GM21526 (cell line): ENCODE data around the gene TEX10.
"Not testable (repeated sequence)": the region's sequence is repeated elsewhere in the genome, so short reads cannot be mapped to it uniquely, and the experiment has no call there.

ENCODE experiments used
- ATAC-seq: cut with Tn5 transposase; IDR thresholded peaks from one replicate; pipeline ENCODE4 v1.9.1; 2021; ENCODE audit warnings: moderate library complexity; ENCODE audit not compliant: unreplicated experiment, low FRiP score

The TEX10 gene

GRCh38 chr9:100352727-100353505 is at the start of gene TEX10:
TSS of gene TEX10 (minus strand) at chr9:100352942. CDS start at chr9:100349363, 3,579 bp downstream.
- peak; percentile 82 for ATAC-seq

GRCh38 chr9:100401042-100401441 is 48.3 kb upstream of the TEX10 start:
- no peak for ATAC-seq

- ATAC-seq, result no peak
These were observed 45.0 kb upstream of the TEX10 start for GRCh38 chr9:100397529-100398266.

GRCh38 chr9:100396769-100397168 is 44.0 kb upstream of the TEX10 start:
- no peak for ATAC-seq

- ATAC-seq, result no peak
These were observed 42.1 kb upstream of the TEX10 start for GRCh38 chr9:100394816-100395215.

- no peak for ATAC-seq
These were observed 41.4 kb upstream of the TEX10 start for GRCh38 chr9:100394032-100394695.

GRCh38 chr9:100392989-100393388 is 40.2 kb upstream of the TEX10 start:
- not testable (repeated sequence) for ATAC-seq

- no peak for ATAC-seq
These were observed 27.1 kb upstream of the TEX10 start for GRCh38 chr9:100379862-100380261.

GRCh38 chr9:100377015-100377414 is 24.3 kb upstream of the TEX10 start:
- no peak for ATAC-seq

GRCh38 chr9:100375658-100376057 is 22.9 kb upstream of the TEX10 start:
- no peak for ATAC-seq

GRCh38 chr9:100372648-100373047 is 19.9 kb upstream of the TEX10 start:
- ATAC-seq, result no peak

GRCh38 chr9:100370064-100370723 is 17.5 kb upstream of the TEX10 start:
- ATAC-seq, result no peak

GRCh38 chr9:100368672-100369071 is 15.9 kb upstream of the TEX10 start:
- ATAC-seq, result no peak

- ATAC-seq, result no peak
These were observed 13.4 kb upstream of the TEX10 start for GRCh38 chr9:100366121-100366520.

GRCh38 chr9:100364013-100364412 is 11.3 kb upstream of the TEX10 start:
- ATAC-seq, result no peak

GRCh38 chr9:100359057-100359456 is 6.3 kb upstream of the TEX10 start:
- ATAC-seq, result no peak

- no peak for ATAC-seq
These were observed 4.8 kb upstream of the TEX10 start for GRCh38 chr9:100357501-100357900.

- no peak for ATAC-seq
These were observed 2.8 kb upstream of the TEX10 start for GRCh38 chr9:100355561-100355960.

- ATAC-seq, result no peak
These were observed 1.5 kb upstream of the TEX10 start for GRCh38 chr9:100354121-100354800.

GRCh38 chr9:100352201-100352726 is 478 bp downstream of the TEX10 start:
- ATAC-seq, result peak; percentile 36
